HG03354 (cell line): ENCODE measurements around the gene CCL25.
"Not testable (repeated sequence)": the region's sequence is repeated elsewhere in the genome, so short reads cannot be mapped to it uniquely, and the experiment has no call there.

Source experiments
- ATAC-seq: cut with Tn5 transposase; IDR thresholded peaks from one replicate; pipeline ENCODE4 v1.9.1; 2021; ENCODE audit warnings: mild to moderate bottlenecking; ENCODE audit not compliant: unreplicated experiment, poor library complexity, severe bottlenecking

CCL25 gene, protein sequence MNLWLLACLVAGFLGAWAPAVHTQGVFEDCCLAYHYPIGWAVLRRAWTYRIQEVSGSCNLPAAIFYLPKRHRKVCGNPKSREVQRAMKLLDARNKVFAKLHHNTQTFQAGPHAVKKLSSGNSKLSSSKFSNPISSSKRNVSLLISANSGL

DNA sequence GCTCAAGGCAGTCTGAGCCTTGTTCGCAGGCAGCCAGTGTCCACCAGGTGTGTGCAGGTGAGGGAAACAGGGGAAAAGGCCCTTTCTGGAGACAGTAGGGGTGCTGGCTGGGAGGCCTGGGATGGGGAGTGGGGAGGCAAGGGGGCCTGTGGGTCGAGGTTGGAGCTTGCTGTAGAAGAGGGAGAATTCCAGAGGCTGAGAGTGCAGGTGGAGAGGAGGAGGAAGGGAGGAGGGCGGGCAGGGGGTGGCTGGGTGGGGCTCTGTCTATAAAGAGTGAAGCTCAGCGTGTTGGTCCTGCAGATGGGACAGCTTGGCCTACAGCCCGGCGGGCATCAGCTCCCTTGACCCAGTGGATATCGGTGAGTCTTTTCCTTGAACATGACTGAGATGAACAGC lies at the start of gene CCL25:
TSS of gene CCL25 (plus strand) at position 297 of the 396 bp plus-strand sequence. CDS start 290 bp downstream, outside the sequence.
- no peak for ATAC-seq

DNA sequence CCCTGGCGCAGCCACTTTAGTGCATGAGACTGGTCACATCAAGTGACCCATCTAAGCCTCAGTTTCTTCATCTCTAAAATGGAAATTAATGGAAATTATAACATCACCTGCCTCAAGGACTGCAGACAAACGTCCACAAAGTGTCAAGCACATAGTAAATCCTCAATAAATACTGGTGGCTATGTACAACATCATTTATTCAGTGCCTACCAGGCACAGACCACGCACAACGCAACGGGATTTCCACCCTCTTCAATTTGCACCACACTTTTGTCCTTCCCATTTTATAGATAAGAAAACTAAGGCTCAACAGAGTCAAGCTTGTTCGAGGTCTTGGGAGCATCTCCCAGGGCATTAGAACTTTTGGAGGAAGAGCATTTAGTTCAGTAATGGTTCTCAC lies 48.6 kb upstream of the CCL25 start:
- no peak for ATAC-seq

DNA sequence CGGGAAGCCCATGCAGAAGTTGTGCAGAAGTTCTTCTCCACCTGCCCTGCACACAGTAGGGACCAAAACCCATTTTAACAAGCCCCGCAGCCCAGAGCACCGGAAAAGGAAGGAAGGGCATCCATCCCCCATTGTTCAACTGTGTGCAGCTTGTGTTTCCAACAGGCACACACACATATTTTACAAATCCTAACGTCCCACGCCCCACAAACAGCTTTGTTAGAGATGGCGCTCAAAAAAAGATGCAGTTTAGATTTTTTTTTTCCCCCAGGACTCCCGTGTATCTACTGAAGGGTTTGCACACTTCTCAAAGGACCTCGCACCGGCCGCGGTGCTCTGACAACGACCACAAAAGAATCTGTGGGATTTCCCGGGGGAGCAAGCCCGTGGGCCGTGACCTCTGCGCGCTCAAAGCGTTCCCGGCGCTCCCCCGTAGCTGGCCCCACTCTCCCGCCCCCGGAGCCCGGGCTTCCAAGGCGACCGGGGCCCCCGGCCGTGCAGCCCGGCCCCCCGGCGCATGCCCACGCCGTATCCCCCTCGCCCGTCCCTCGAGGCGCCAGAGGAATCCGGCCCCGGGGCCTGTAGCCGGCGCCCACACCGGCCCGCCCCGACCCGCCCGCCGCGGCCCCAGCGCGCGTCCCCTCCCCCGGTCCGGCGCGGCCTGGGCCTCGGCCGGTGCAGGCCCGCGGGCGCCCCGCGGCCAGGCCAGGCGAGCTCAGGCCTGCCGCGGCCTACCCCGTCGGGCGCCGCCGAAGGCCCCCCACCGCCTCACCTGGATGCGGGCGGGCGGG lies 47.6 kb upstream of the CCL25 start:
- peak; percentile 33 for ATAC-seq

DNA sequence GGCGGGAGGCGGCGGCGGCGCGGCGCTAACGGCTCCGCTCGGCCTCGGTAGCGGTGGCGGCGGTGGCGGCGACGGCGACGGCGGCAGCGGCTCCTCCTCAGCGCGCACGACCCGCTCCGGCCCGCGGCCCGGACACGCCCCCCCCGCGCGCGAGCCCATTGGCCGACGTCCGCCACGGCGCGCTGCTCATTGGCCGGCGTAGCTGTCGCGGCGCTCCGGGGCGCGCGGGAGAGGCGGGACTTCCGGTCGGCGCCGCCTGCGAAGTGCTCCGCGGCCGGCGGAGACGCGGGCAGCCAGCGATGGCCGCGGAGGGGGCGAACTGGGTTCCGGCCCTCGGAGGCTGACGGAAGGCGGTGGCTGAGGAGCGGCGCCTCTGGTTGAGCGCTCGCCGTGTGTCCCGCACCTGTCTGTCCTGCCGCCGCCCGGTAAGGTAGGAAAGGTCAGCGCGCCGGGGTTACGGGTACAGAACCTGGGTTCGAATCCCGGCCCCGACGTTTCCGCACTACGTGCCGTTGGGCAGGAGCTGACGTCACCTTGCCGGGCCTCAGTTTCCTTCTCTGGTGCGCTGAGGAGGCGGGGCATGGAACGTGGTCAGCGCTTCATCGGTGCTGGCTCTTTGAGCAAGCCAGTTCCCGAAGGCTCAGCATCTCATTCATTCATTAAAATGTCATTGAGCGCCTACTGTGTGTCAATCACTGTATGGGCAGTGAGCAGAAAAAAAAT lies 46.9 kb upstream of the CCL25 start, which contains the start of gene ELAVL1:
TSS of gene ELAVL1 (minus strand) at position 108 of the 723 bp plus-strand sequence. CDS start 13,826 bp downstream, outside the sequence.
- ATAC-seq: peak; percentile 81

DNA sequence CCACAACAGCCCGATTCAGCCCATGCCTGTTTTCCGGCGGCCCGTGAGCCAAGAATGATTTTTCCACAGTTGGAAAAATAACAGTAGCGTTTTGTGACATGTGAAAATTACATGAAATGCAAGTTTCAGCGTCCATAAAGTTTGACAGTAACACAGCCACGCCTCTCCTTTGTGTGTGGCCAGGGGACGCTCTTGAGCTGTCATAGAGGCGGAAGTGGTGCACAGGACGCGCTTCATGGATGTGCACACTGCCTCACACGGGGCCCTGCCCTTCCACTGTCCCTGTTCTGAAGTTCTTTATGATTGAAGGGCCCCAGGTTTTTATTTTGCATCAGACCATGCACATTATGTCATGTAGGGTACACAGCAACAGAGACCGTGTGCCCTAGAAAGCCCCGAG lies 34.8 kb upstream of the CCL25 start:
- peak; percentile 52 for ATAC-seq

DNA sequence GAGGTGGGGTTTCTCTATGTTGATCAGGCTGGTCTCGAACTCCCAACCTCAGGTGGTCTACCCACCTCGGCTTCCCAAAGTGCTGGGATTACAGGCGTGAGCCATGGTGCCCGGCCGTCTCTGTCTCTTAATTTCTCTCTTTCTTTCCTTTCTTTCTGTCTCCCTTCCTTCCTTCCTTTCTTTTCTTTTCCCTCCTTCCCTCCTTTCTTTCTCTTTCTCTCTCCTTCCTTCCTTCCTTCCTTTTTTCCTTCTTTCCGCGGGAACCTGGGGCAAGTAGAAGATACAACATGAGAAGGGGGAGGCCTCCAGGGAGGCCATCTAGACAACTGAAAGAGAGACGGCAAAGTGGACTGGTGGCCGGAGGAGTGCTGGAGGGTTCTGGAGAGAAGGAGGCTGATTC lies 31.9 kb upstream of the CCL25 start:
- ATAC-seq: no peak

DNA sequence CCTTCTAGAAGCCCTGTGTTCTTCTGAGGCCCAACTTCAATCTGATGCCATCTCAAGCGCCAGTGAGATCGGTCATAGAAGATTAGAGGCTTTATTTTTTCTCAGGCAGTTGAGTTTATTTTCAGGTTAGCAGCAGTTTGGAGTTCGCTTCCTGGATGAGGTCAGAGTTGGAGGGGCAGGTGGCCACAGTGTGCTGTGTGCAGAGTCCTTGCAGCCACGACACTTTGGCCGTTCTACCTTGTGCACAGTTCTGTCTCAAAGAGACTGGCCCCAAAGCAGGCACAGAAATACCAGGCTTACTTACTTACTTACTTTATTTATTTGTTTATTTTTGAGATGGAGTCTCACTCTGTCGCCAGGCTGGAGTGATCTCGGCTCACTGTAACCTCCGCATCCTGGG lies 31.2 kb upstream of the CCL25 start:
- no peak for ATAC-seq

DNA sequence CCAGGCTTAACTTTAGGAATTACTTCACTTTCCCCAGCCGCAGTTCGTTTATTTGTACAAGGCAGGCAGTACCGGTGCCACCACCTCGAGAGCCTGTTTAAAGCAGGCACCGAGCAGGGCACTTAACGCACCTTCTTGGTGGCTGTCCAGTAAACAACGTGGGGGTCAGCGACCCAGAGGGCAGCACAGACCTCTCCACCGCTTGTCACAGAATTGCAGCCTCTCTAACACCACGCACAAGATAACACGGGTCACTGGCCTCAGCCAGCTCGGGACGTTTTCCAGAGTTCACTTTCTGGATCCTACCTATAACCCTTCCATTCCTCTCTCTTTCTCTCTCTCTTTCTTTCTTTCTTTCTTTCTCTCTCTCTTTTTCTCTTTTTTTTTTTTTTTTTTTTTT lies 30.3 kb upstream of the CCL25 start:
- ATAC-seq: no peak

DNA sequence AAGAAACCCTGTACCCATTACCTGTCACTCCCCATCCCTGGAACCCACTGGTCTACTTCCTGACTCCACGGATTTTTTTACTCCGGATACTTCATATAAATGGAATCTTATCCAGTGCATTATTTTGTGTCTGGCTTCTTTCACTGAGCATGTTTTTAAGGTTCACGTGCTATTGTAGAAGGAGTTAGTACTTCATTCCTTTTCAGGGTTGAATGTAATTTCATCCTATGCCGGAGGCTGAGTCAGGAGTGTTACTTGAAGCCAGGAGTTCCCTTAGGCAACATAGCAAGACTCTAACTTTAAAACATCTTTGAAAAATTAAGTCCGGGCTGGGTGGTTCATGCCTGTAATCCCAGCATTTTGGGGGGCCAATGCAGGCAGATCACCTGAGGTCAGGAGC lies 29.2 kb upstream of the CCL25 start:
- ATAC-seq: no peak

DNA sequence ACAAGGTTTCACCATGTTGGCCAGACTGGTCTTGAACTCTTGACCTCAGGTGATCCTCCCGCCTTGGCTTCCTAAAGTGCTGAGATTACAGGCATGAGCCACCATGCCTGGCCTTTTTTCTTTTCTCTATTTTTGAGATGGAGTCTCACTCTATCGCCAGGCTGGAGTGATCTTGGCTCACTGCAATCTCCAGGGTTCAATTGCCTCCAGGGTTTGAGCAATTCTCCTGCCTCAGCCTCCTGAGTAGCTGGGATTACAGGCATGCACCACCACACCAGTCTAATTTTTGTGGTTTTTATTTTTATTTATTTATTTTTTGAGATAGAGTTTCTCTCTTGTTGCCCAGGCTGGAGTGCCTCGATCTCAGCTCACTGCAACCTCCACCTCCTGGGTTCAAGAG lies 28.3 kb upstream of the CCL25 start:
- ATAC-seq: not testable (repeated sequence)

DNA sequence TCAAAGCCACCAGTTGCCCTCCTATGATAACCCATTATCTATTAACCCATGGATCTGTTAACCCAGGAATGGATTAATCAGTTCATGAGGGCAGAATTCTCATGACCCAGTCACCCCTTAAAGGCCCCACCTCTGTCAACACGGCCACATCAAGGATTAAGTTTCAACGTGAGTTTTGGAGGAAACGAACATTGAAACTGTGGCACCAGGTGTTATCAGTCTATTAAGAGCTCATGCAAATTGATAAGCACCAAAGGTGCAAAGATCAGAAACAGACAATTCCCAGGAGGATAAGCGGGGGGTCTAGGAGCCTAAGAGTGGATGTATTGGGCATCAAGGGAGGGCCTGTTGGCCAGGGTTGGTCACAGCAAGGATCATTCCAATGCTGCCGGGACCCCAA lies 27.2 kb upstream of the CCL25 start:
- no peak for ATAC-seq

DNA sequence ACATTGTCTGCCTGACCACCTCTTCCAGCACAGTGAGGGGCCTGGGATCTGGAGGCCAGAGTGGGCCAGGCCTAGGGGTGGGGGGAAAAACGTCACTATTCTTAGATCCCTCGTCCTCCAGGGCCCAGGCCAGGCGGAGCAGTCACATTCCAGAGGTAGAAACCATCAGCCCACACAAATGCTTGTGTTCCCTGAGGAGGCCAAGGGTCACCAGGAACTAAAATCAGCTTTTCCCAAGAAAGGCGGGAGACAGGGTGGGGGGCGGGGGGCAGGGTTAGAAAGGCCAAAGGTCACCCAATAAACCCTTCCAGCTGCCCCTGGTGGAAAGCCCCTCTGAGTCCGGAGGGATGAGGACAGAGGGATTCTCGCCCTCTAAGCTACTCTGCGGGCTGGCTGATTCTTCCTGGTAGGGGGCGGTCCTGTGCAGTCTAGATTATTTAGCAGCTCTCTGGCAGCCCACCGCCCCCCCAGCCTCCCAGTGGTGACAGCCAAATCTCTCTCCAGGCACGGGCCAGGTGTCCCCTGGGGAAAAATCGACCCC lies 23.5 kb upstream of the CCL25 start:
- ATAC-seq: no peak

DNA sequence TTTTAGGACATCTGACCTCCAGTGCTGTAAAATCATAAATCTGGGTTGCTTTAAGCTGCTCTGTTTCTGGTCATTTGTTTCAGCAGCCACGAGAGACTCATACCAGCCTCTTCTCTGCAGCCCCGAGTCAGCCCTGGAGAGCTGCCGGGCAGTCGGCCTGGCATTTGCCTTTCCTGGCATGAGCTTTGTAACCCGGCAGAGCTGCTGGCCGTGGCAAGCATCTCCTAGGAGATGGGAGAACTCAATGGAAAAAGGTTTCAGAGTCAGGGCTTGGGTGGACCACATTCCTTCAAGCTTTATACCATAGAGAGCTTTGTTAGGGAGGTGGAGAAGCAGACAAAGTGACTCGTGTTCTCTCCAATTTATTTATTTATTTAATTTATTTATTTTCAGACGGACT lies 21.6 kb upstream of the CCL25 start:
- no peak for ATAC-seq

DNA sequence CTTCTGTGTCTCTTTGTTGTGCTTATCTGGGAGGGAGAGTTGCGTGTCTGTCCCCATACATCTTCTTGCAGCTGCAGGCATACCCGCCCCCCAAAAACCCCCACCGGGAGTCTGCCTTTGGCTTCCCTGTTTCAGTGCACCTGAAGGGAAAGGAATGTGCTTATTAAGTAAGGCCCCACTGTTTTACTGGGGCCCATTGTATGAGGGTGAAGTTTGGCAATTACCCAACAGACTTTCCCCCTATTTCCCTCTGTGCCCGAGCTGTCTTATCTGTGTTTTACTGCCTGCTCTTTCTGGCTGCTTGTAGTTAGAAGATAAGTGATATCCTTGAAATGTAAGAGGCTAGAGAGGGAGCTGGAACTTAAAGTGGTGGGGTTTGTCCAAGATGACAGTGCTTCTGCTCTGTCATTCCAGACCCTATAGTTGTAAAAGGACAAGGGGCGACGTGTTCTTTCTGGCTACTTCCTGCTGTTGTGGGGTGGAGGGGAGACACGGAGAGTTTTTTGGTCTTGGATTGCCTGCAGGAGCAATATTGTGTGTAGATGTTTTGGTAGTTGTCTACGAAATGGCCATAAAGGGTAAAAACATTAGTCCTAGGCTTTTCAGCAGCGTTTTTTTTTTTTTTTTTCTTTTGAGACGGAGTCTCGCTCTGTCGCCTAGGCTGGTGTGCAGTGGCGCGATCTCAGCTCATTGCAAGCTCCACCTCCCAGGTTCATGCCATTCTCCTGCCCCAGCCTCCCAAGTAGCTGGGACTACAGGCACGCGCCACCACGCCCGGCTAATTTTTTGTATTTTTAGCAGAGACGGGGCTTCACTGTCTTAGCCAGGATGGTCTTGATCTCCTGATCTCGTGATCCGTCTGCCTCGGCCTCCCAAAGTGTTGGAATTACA lies 19.0 kb upstream of the CCL25 start:
- not testable (repeated sequence) for ATAC-seq

DNA sequence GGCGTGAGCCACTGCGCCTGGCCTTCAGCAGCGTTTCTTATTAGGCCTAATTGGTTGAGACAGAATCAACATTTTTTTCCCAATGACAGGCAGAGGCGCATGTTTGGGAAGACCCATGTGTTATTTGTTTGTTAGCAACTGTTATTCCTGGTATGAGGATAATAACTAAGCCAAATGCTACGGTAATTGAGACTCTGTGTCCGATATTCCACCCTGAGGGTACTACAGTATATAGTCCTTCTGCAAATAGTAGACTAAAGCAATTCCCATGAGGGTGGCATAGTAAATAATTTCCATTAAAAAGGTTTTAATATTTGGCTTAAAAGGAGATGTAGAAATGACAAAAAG lies 18.4 kb upstream of the CCL25 start:
- no peak for ATAC-seq

DNA sequence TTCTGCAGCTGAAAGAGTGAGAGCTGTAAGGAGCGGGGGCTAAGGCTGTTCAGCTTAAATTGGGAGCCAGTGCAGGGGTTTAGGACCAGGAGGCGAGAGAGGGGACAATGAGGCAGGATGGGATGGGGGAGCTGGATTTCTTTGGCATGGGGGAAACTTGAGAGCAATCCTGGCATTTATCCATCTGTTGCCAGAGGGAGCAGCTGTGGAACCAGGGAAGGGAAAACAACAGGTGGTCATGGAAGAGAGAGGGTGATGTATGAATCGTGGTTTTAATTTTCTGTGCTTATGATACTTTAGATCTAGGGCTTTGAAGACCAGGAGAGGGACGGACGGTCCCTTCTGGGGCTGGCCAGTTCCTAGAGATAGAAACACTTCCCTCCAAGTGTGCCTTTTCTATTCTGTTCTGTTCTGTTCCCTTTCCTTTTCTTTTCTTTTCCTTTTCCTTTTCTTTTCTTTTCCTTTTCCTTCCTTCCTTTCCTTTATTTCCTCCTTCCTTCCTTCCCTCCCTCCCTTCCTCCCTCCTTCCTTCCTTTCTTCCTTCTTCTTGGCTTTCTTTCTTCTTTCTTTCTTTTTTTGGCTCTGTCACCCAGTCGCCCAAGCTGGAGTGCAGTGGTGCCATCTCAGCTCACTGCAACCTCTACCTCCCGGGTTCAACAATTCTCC lies 16.0 kb upstream of the CCL25 start:
- no peak for ATAC-seq

DNA sequence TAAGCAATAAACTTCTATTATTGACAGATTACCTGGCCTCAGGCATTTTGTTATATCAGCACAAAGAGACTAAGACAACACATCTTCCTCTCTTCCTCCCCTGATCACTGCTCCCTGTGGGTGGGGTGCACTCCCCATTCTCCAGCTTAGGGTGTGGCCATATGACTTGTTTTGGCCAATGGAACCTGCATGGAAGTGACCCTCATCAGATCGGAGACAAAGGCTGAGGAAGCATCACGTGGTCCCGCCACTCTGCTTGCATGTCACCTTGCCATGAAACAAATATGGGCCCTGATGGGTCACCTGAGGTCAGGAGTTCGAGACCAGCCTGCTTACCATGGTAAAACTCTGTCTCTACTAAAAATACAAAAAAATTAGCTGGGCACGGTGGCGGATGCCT lies 13.7 kb upstream of the CCL25 start:
- ATAC-seq: no peak

DNA sequence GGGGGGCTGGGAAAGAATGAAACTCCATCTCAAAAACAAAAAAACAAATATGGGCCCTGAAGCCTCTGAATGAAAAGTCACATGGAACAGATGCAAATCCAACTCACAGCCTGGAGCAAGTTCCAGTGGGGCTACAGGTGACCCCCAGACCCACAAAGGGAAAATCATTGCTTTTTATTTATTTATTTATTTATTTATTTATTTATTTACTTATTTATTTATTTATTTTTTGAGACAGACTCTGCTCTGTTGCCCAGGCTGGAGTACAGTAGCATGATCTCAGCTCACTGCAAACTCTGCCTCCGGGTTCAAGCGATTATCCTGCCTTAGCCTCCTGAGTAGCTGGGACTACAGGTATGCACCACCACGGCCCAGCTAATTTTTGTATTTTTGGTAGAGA lies 13.3 kb upstream of the CCL25 start:
- ATAC-seq: no peak

DNA sequence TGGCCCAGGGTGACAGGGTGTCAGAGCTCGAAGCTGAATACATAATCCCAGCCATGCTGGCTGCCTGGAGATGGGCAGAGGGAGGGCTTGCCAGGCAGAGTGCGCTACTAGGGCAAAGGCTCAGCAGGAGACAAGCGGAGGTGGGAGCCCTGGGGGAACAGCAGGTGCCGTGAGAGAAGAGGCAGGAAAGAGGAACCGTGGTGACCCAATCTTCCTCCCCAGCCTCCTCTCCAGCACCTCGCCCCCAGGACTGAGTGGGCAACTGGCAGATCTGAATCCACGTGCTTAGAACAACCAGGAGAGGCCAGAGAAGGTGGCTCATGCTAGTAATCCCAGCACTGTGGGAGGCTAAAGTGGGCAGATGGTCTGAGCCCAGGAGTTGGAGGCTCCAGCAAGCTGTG lies 11.0 kb upstream of the CCL25 start:
- ATAC-seq: no peak
